Large intestine (tissue), 3 donors: Measurements from ENCODE around the gene TARP.
"Not testable (repeated sequence)": the region's sequence is repeated elsewhere in the genome, so short reads cannot be mapped to it uniquely, and the experiment has no call there.

Source experiments
- DNase-seq, 2 donors: peaks; one replicate each; pipeline versions ENCODE4 v3.0.0 to v3.0.0-alpha.2; 2013
- H3K27ac ChIP-seq: one replicate; pipeline ENCODE4 v1.5.1; 2013; ENCODE audit warnings: low read length
- H3K27me3 ChIP-seq: 2 replicates; pipeline ENCODE4 v1.6.1; 2013; ENCODE audit warnings: low read length; ENCODE audit not compliant: control insufficient read depth, insufficient read depth
- H3K36me3 ChIP-seq: 2 replicates; pipeline ENCODE4 v1.6.1; 2013; ENCODE audit warnings: low read length; ENCODE audit not compliant: control insufficient read depth, insufficient read depth
- H3K4me1 ChIP-seq: one replicate; pipeline ENCODE4 v1.6.1; 2013; ENCODE audit warnings: low read length; ENCODE audit not compliant: control insufficient read depth, insufficient read depth
- H3K4me3 ChIP-seq: one replicate; pipeline ENCODE4 v1.5.1; 2013; ENCODE audit warnings: low read length
- H3K9me3 ChIP-seq: one replicate; pipeline ENCODE4 v1.6.1; 2013; ENCODE audit warnings: mild to moderate bottlenecking, low read depth, low read length, moderate library complexity; ENCODE audit not compliant: control insufficient read depth
- WGBS: methylation state at CpG from one replicate; pipeline ENCODE4 v1.1.5; 2013; ENCODE audit warnings: low lambda C conversion rate; ENCODE audit not compliant: insufficient coverage; 5-methylcytosine and 5-hydroxymethylcytosine counted together

Gene TARP

GRCh38 chr7:38264602-38265001 is 8.8 kb downstream of the TARP start:
- DNase-seq, H3K36me3 ChIP-seq, H3K27me3 ChIP-seq, H3K27ac ChIP-seq, H3K4me3 ChIP-seq, H3K4me1 ChIP-seq, H3K9me3 ChIP-seq: not testable (repeated sequence)
- WGBS = no CpG with 5 or more reads among the region's 1 CpG

- H3K9me3 ChIP-seq, H3K4me1 ChIP-seq, H3K27me3 ChIP-seq, H3K27ac ChIP-seq, H3K4me3 ChIP-seq, DNase-seq, H3K36me3 ChIP-seq: not testable (repeated sequence)
- 22% methylated on average over 1 of the region's 1 CpG for WGBS
Measured at GRCh38 chr7:38263274-38263673, 10.2 kb downstream of the TARP start.

- WGBS = no CpG with 5 or more reads among the region's 5 CpGs
Measured at GRCh38 chr7:38262545-38262944, 10.9 kb downstream of the TARP start.

GRCh38 chr7:38262026-38262425 is 11.4 kb downstream of the TARP start:
- not testable (repeated sequence) for H3K27ac ChIP-seq, DNase-seq, H3K27me3 ChIP-seq, H3K4me1 ChIP-seq, H3K9me3 ChIP-seq, H3K4me3 ChIP-seq, H3K36me3 ChIP-seq
- 80% methylated on average over 1 of the region's 2 CpGs for WGBS

More at GRCh38 chr7:38262545-38262944, 10.9 kb downstream of the TARP start:
- Histone ChIP-seq H3K27ac (no peak overlapping the region), H3K9me3 (no peaks in the 10 kb centered on the region), H3K4me1 (no peaks in the 10 kb centered on the region), H3K27me3 (no peaks in the 10 kb centered on the region), H3K4me3 (no peak overlapping the region), H3K36me3 (no peaks in the 10 kb centered on the region)
- DNase-seq = no peak

GRCh38 chr7:38261601-38262000 is 11.8 kb downstream of the TARP start:
- H3K27me3 ChIP-seq, H3K4me1 ChIP-seq, H3K4me3 ChIP-seq, H3K9me3 ChIP-seq, H3K36me3 ChIP-seq, H3K27ac ChIP-seq, DNase-seq: not testable (repeated sequence)
- WGBS = 96% methylated on average over 3 of the region's 12 CpGs

GRCh38 chr7:38259157-38259556 is 14.3 kb downstream of the TARP start:
- DNase-seq, H3K36me3 ChIP-seq, H3K9me3 ChIP-seq, H3K27me3 ChIP-seq, H3K4me1 ChIP-seq, H3K4me3 ChIP-seq, H3K27ac ChIP-seq: not testable (repeated sequence)
- WGBS = no CpG with 5 or more reads among the region's 8 CpGs

GRCh38 chr7:38257350-38257677 is 16.1 kb downstream of the TARP start:
- DNase-seq = no peak
- WGBS = no CpG with 5 or more reads among the region's 2 CpGs
- no peaks in the 10 kb centered on the region for H3K36me3 ChIP-seq

GRCh38 chr7:38249849-38250248 is 23.6 kb downstream of the TARP start:
- not testable (repeated sequence) for H3K27ac ChIP-seq, DNase-seq, H3K4me3 ChIP-seq, H3K9me3 ChIP-seq, H3K4me1 ChIP-seq, H3K27me3 ChIP-seq, H3K36me3 ChIP-seq
- 71% methylated on average over 1 of the region's 3 CpGs for WGBS

More at GRCh38 chr7:38257350-38257677, 16.1 kb downstream of the TARP start:
- Histone ChIP-seq H3K27me3 (no peaks in the 10 kb centered on the region), H3K9me3 (no peaks in the 10 kb centered on the region), H3K27ac (no peak overlapping the region), H3K4me1 (no peaks in the 10 kb centered on the region), H3K4me3 (no peak overlapping the region)

GRCh38 chr7:38248069-38248567 is 25.3 kb downstream of the TARP start:
- Histone ChIP-seq H3K27me3 (peaks cover 2% of the 10 kb centered on the region), H3K36me3 (no peaks in the 10 kb centered on the region), H3K4me1 (no peaks in the 10 kb centered on the region), H3K9me3 (no peaks in the 10 kb centered on the region), H3K27ac (no peak overlapping the region), H3K4me3 (no peak overlapping the region)
- WGBS = no CpG with 5 or more reads among the region's 5 CpGs
- DNase-seq = no peak

- WGBS = no CpG with 5 or more reads among the region's 3 CpGs
- DNase-seq = no peak
Measured at GRCh38 chr7:38245409-38245977, 27.9 kb downstream of the TARP start.

GRCh38 chr7:38244516-38244915 is 28.9 kb downstream of the TARP start:
- Histone ChIP-seq H3K27ac (no peak overlapping the region), H3K4me3 (no peak overlapping the region), H3K4me1 (no peaks in the 10 kb centered on the region), H3K27me3 (peaks cover 2% of the 10 kb centered on the region), H3K9me3 (no peaks in the 10 kb centered on the region), H3K36me3 (no peaks in the 10 kb centered on the region)
- no peak for DNase-seq
- WGBS = 98% methylated on average over 6 of the region's 14 CpGs

More at GRCh38 chr7:38245409-38245977, 27.9 kb downstream of the TARP start:
- H3K36me3 ChIP-seq = no peaks in the 10 kb centered on the region
- no peaks in the 10 kb centered on the region for H3K4me1 ChIP-seq
- no peaks in the 10 kb centered on the region for H3K9me3 ChIP-seq
- H3K4me3 ChIP-seq = no peak overlapping the region
- no peak overlapping the region for H3K27ac ChIP-seq
- peaks cover 2% of the 10 kb centered on the region for H3K27me3 ChIP-seq
